Glomerular endothelial cell (primary cell): ENCODE measurements around the gene FASLG. TPM values are rescaled to one million over a fixed set of nuclear protein-coding genes. Genes with fewer than 3 reads are reported as not detected.

Experiments
- total RNA-seq: library from RNA; depleted of rRNA; stranded (reverse); fragments of >200 nt; gene quantifications from 2 replicates; pipeline ENCODE4 v1.2.3, GENCODE V29; 2015

The FASLG gene
- total RNA-seq, 1 donor from 2014 or later: not detected

Other genes with a start within 250 kb of the FASLG start
- not detected in 2 replicates for gene C1orf105, start 238.4 kb upstream of the FASLG start, total RNA-seq
- 16.1 and 19.3 TPM in 2 replicates for gene PIGC, start 215.0 kb upstream of the FASLG start, total RNA-seq
- 17.9 and 28.0 TPM in 2 replicates for gene SUCO, start 126.0 kb upstream of the FASLG start, total RNA-seq